ENCODE measurements around the gene ASB16.

Gene ASB16

DNA sequence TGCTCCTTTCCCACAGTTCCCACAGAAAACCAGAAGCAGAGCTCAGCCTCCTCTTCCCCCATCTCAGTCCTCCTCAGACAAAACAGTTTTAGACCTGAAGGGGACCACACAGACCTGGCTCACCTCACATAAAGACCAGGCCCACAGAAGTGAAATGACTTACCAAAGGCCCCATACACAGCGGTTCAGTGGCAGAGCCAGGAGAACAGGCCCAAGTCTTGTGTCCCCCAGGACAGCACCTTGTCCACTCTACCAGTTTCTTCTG lies 43.7 kb downstream of the ASB16 start:
- Mint-ChIP-seq H3K9me3 (no peaks in the 10 kb centered on the region), H3K27me3 (ENCODE audit: low read depth) (no peaks in the 10 kb centered on the region), H3K36me3 (ENCODE audit: low read depth) (peaks cover 71% of the 10 kb centered on the region), H3K4me3 (no peak overlapping the region), H3K27ac (no peak overlapping the region), H3K4me1 (ENCODE audit: low read depth) (peaks cover 37% of the 10 kb centered on the region)
- no peak for DNase-seq (ENCODE audit: low spot score)

DNA sequence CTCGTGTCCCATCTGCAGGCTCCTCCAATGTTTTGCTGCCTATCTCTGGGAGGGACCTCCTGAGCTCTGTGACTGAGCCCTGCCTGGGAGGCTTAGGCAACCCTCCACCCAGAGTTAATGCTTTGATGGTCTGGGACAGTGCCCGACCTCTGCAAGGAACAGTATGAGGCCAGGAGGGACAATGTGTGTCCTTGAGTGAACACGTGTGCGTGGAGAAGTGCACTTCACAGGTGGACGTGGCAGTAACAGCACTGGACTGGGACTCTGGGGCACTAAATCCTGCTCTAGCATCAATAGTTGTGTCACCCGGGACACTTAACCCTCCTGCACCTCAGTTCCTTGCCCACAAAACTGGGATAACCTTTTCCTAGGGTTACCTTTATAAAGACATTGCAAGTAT lies 44.4 kb downstream of the ASB16 start:
- H3K27ac Mint-ChIP-seq: peak overlapping the region; percentile 56
- peak overlapping the region; percentile 46 for H3K4me3 Mint-ChIP-seq
- H3K36me3 Mint-ChIP-seq (ENCODE audit: low read depth): peaks cover 65% of the 10 kb centered on the region
- no peaks in the 10 kb centered on the region for H3K9me3 Mint-ChIP-seq
- no peak for DNase-seq (ENCODE audit: low spot score)
- peaks cover 34% of the 10 kb centered on the region for H3K4me1 Mint-ChIP-seq (ENCODE audit: low read depth)
- H3K27me3 Mint-ChIP-seq (ENCODE audit: low read depth): no peaks in the 10 kb centered on the region

DNA sequence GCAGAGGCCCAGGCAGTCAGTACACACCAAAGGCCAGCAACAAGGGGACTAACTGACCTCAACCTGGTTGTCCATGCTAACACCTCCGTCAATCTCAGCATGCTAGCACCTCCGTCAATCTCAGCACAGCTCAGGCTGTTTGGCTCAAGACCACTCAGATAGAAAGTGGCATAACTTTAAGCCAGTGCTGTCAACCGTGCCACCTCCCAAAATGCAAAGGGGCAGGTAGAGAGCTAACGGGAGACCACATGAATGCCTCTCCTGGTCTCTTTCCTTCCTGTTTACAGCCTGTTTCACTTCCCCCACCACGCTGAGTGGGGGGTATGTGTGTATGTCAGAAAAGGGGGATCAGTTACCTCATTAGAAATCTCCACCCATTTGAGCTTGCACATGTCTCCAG lies 45.7 kb downstream of the ASB16 start:
- Mint-ChIP-seq H3K4me1 (ENCODE audit: low read depth) (peaks cover 28% of the 10 kb centered on the region), H3K4me3 (peak overlapping the region; percentile 98), H3K27me3 (ENCODE audit: low read depth) (no peaks in the 10 kb centered on the region), H3K27ac (peak overlapping the region; percentile 80), H3K36me3 (ENCODE audit: low read depth) (peaks cover 61% of the 10 kb centered on the region), H3K9me3 (no peaks in the 10 kb centered on the region)
- no peak for DNase-seq (ENCODE audit: low spot score)

DNA sequence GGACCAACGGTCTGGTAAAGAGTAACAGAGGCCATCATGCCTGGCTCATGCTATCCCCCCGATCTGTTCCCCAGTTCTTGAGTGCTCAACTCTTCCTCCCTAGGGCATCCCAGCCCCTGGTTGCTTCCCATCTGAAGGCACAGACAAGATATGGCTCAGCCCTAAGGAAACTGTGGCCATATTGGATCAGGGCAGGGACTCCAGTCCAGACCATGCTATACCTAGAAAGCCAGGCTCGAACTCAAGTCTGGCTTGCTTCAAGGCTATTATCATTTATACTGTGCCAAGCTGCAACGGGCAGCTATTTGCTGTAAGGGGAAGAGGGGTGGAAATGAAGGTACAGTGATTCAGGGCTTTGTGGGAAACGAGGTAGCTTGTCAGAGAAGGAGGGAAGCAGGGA lies 46.2 kb downstream of the ASB16 start:
- Mint-ChIP-seq H3K27ac (peak overlapping the region; percentile 80), H3K9me3 (no peaks in the 10 kb centered on the region), H3K36me3 (ENCODE audit: low read depth) (peaks cover 57% of the 10 kb centered on the region), H3K4me1 (ENCODE audit: low read depth) (peaks cover 32% of the 10 kb centered on the region), H3K27me3 (ENCODE audit: low read depth) (no peaks in the 10 kb centered on the region), H3K4me3 (peak overlapping the region; percentile 98)
- DNase-seq (ENCODE audit: low spot score): no peak

DNA sequence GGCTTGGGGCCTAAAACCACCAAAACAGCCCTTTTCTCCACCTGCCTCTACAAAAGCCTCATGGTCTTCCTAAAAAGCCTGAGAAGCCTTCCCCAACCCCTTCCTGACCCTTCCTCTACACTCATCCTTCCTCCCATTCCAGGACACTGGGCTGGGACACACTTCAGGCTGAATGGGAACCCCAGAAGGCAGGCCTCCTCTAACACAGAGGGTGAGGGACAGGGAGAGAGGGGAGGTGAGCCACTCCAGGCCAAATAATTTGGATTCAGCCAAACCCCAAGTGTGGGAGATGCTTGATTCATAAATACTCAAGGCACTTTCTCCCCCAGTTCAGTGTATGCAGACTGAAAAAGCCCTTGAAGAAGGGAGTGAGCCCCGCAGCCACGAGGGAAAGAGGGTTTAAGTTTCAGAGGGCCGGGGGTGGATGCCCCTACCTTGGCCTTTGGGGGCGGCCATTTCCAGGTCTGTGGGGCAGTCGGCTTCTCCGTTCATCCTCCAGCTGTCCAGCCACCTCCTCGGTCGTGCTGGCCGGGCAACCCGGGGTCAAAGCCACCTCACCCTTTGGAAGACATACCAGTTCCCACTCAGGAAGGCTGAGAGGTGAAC lies 47.3 kb downstream of the ASB16 start:
- peaks cover 37% of the 10 kb centered on the region for H3K4me1 Mint-ChIP-seq (ENCODE audit: low read depth)
- no peaks in the 10 kb centered on the region for H3K27me3 Mint-ChIP-seq (ENCODE audit: low read depth)
- H3K9me3 Mint-ChIP-seq: no peaks in the 10 kb centered on the region
- H3K36me3 Mint-ChIP-seq (ENCODE audit: low read depth): peaks cover 57% of the 10 kb centered on the region
- H3K27ac Mint-ChIP-seq: peak overlapping the region; percentile 88
- H3K4me3 Mint-ChIP-seq: peak overlapping the region; percentile 98
- no peak for DNase-seq (ENCODE audit: low spot score)

DNA sequence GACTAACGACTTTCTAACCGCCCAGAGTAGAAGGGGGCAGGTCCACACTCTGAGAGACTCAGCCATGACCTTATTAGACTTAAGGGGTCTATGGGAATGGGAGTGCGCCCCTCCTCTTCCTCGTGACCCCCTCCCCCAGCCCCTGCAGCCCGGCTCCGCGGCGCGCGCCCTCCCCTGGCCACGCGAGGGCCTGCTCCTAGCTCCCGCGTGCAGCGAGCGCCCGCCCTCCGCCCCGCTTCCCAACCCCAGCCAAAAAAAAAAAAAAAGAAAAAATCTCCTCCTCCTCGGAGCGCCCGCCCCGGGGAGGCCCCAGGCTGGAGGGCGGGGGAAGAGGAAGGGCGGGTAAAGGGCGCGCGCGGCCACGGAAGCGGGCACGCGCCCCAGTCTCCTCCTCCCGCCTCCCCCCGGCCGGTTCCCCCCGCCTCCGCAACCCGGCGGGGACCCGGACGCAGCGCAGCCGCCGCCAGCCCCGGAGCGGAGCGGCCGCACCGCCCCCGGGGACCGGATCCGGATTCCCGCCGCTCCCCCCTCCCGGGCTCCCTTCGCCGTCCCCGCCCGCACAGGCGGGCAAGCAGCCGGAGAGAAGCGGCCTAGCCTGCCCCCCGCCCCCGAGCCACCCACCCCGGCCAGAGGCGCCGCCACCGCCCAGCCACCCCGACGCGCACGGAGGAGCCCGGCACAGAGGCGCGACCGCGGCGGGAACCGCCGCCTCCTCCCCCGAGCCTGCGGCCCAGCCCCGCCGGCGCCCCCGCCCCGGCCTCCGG lies 48.0 kb downstream of the ASB16 start:
- Mint-ChIP-seq H3K27me3 (ENCODE audit: low read depth) (no peaks in the 10 kb centered on the region), H3K36me3 (ENCODE audit: low read depth) (peaks cover 51% of the 10 kb centered on the region), H3K4me1 (ENCODE audit: low read depth) (peaks cover 39% of the 10 kb centered on the region), H3K4me3 (peak overlapping the region; percentile 98), H3K9me3 (no peaks in the 10 kb centered on the region), H3K27ac (peak overlapping the region; percentile 88)
- peak; percentile 87 for DNase-seq (ENCODE audit: low spot score)

DNA sequence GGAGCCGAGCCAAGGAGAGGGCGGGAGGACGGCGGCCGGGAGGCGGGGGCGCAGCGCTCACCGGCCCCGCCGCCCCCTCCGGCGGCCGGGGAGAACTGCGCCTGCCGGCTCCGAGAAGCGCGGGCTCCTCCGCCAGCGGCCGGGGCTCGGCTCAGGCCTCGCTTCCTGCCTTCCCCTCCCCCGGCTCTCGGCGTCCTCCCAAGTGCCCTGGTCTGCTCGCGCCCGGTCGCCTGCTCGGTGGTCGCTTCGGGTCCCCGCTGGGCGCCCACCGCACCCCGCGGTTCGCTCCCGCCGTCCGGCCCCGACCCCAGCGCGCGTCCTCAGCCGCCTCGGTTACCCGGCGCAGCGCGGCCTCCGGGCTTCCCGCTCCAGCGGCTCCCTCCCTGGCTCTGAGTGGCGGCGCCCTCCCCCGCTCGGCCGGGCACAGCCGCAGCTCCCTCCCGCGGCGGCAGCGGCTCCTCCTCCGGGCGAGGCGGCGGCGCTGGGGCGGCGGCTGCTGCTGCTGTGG lies 48.7 kb downstream of the ASB16 start:
- peak; percentile 75 for DNase-seq (ENCODE audit: low spot score)
- Mint-ChIP-seq H3K4me1 (ENCODE audit: low read depth) (peaks cover 33% of the 10 kb centered on the region), H3K27ac (no peak overlapping the region), H3K36me3 (ENCODE audit: low read depth) (peaks cover 45% of the 10 kb centered on the region), H3K4me3 (no peak overlapping the region), H3K27me3 (ENCODE audit: low read depth) (no peaks in the 10 kb centered on the region), H3K9me3 (no peaks in the 10 kb centered on the region)

DNA sequence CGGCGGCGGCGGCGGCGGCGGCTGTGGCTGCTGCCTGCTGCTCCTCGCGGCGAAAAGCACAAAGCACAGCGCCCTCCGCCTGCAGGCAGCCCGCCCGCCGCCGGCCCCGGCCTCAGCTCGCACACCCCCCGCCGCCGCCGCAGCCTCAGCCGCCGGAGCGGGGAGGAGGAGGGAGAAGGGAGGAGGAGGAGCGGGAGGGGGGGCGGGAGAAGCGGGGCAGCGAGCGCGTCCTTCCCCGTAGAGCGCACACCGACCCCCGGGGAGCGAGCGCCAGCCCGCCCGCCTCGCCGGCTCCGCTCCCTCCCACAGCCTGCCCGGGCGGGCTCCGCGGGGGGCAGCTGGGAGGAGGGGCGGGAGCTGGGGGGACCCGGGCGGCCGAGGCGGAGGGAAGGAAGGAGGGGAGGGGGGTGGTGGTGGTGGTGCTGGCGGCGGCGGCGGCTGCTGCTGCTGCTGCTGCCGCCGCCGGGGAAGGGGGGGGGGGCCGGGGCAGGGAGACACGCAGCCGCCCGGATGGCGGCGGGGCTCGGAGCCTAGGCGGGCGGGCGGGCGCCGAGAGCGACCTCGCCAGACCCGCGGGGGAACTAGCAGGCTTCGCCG lies 49.2 kb downstream of the ASB16 start, which contains the start of gene UBTF:
UBTF (minus strand) TSS at position 60 of the 597 bp plus-strand sequence. CDS start 1,446 bp downstream, outside the sequence.
- H3K27ac Mint-ChIP-seq: peak within 1 kb of the TSS; percentile 98
- peaks cover 39% of the 10 kb centered on the region for H3K36me3 Mint-ChIP-seq (ENCODE audit: low read depth)
- H3K9me3 Mint-ChIP-seq: no peaks in the 10 kb centered on the region
- no peak for DNase-seq (ENCODE audit: low spot score)
- peaks cover 32% of the 10 kb centered on the region for H3K4me1 Mint-ChIP-seq (ENCODE audit: low read depth)
- H3K27me3 Mint-ChIP-seq (ENCODE audit: low read depth): no peaks in the 10 kb centered on the region
- H3K4me3 Mint-ChIP-seq: peak within 1 kb of the TSS; percentile 98

DNA sequence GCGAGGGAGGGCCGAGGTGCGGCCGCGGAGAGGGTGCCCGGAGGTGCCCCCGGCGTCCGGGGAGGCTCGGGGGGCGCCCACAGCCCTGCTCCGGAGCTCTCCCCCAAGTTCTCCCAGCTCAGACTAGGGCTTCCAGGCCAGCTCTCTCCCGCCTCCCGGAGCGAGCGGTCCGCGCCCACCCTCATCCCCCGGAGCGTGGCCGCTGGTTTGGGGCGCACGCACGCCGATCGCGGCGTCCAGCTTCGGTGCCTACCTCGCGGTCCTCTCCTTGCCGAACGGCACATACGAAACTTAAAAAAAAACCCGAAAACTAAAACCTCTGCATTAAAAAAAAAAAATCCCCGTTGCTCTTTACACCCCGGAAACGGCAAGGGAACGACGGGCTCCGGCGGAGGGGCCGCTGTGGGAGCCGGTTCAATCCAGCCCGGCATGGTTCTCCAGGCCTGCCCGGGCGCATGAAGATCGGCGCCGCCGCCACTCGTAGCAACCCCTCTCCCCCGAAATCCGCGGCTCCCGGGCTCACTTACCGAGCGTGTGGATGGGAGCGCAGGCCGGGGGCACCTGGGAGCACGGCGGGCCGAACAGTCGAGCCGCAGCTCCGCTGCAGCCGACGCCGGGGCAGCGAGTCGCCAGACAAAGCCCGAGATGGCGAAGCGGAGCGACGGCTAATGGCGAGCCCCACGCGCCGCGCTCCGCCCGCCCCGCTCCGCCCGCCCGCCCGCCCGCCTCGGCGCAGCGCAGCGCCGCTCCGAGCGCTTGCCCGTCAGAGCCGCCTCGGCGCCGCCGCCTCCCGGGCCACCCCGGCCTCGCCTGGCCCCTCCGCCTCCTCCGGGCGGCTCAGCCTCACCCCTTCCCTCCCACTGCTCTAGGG lies 49.9 kb downstream of the ASB16 start:
- DNase-seq (ENCODE audit: low spot score): peak; percentile 50
- Mint-ChIP-seq H3K27me3 (ENCODE audit: low read depth) (no peaks in the 10 kb centered on the region), H3K9me3 (no peaks in the 10 kb centered on the region), H3K4me3 (peak overlapping the region; percentile 94), H3K36me3 (ENCODE audit: low read depth) (peaks cover 32% of the 10 kb centered on the region), H3K4me1 (ENCODE audit: low read depth) (peaks cover 29% of the 10 kb centered on the region), H3K27ac (peak overlapping the region; percentile 98)

DNA sequence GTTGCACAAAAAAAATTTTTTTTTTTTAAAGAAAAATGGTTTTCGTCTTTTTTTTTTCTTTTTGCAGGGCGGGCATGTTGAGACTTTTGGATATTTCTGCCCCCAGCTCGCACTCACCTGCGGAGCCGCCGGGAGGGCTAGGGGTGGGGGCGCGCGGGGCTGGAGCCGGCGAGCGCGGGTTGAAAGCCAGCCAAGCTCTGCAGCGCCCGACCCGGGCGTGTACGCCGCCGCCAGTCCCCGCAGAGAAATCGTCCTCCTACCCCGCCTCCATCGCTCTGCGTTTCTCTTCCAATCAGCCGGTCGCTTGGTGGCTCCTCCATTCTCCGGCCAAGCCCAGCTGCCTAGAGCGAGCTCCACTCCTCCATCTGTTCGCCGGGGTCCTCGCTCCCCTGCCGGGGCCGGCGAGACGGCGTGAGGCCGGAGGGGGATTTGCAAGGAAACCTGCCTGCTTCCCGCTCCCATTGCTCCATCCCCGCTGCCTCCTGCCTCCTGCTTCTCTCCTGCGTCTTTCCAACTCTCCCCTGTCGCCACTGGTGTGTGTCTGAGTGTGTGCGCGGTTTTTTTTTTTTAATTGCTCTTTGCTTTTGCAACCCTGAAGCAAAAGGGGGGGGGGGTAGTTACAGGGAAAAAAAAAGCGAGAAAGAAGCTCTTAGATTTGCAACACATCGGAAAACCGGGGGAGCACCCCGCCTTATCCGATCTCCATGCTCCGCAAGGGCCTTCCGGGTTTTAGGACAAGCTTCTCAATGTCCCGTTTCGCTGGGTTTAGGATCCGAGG lies 50.8 kb downstream of the ASB16 start:
- Mint-ChIP-seq H3K36me3 (ENCODE audit: low read depth) (peaks cover 24% of the 10 kb centered on the region), H3K27me3 (ENCODE audit: low read depth) (no peaks in the 10 kb centered on the region), H3K4me1 (ENCODE audit: low read depth) (peaks cover 25% of the 10 kb centered on the region), H3K4me3 (peak overlapping the region; percentile 92), H3K9me3 (no peaks in the 10 kb centered on the region), H3K27ac (peak overlapping the region; percentile 93)
- peak; percentile 59 for DNase-seq (ENCODE audit: low spot score)

DNA sequence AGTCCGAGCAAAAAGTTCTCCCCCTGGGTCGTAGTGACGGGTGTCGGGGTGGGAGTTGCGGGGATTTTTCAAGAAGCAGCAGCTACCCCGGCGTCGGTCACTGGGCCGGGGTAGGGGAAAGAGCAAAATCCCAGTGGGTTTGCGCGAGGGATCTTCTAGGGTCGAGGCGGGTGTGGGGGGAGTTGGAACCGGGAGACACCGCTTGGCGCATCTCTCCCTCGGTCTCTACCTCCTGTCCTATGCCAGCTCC lies 51.3 kb downstream of the ASB16 start:
- Mint-ChIP-seq H3K27me3 (ENCODE audit: low read depth) (no peaks in the 10 kb centered on the region), H3K36me3 (ENCODE audit: low read depth) (peaks cover 19% of the 10 kb centered on the region), H3K4me1 (ENCODE audit: low read depth) (peaks cover 19% of the 10 kb centered on the region), H3K4me3 (peak overlapping the region; percentile 92), H3K9me3 (no peaks in the 10 kb centered on the region), H3K27ac (peak overlapping the region; percentile 93)
- DNase-seq (ENCODE audit: low spot score): no peak

DNA sequence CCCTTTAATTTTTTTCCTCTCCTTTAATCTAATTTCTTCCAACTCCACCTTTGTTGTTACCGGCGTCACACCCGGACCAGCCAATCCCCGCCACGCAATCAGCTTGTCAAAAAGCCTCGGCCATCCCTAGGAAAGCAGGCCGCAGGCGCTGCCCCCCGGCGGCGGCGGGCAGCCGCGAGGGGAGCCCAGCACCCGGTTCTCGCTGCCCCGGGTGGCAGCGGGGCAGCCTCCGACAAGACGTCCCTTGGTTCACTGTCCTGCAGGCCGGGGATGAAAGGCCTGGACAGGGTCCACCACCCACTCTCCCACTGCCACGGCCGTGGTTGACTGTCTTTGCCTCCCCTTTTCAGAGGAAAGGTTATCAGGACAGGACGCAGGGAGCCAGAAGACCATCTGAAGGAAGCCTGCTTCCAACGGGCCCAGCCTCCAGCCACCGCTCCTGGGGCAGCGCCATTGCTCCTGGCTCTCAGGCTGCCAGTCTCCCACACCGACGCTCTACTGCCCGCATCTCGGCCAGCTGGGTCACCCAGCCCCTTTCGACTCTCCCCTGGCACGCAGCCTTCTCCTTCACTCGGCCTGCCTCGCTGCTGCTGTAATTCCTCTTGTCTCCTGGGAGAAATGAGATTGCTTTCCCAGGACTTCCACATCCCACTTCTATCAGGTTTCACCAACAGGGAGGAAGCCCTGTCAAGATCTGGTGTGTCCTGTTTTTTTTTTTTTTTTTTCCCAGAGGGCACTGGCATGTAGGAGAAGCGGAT lies 51.8 kb downstream of the ASB16 start:
- peaks cover 16% of the 10 kb centered on the region for H3K4me1 Mint-ChIP-seq (ENCODE audit: low read depth)
- peak; percentile 53 for DNase-seq (ENCODE audit: low spot score)
- H3K9me3 Mint-ChIP-seq: no peaks in the 10 kb centered on the region
- peak overlapping the region; percentile 93 for H3K27ac Mint-ChIP-seq
- no peaks in the 10 kb centered on the region for H3K27me3 Mint-ChIP-seq (ENCODE audit: low read depth)
- H3K4me3 Mint-ChIP-seq: peak overlapping the region; percentile 92
- peaks cover 15% of the 10 kb centered on the region for H3K36me3 Mint-ChIP-seq (ENCODE audit: low read depth)

All from T-helper 2 cell treated with Interferon-gamma antibody and Interleukin-4, amounts not matched to agents 5 μg/mL and 100 μg/mL, for 36 hours (primary cell).